Measurements from ENCODE around the gene ZDHHC16.
A peak's percentile ranks its signal among the peaks of the same experiment; 100 is the strongest.

ZDHHC16 gene

DNA sequence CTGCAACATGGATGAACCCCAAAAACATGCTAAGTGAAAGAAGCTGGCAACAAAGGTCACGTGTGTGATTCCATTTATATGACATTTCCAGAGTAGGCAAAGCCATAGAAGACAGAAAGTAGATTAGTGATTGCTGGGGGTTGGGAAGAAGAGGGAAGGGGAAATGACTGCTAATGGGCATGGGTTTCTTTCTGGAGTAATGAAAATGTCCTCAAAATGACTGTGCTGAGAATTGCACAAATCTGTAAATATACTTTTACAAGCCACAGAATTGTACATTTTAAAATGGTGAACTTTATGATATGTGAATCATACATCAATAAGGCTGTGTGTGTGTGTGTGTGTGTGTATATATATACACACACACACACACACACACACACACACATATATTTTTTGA lies 36.4 kb downstream of the ZDHHC16 start:
- Mint-ChIP-seq H3K27me3 (no peaks in the 10 kb centered on the region), H3K27ac (no peak overlapping the region), H3K9me3 (no peaks in the 10 kb centered on the region), H3K36me3 (peaks cover 8% of the 10 kb centered on the region), H3K4me1 (peaks cover 18% of the 10 kb centered on the region), H3K4me3 (no peak overlapping the region)

DNA sequence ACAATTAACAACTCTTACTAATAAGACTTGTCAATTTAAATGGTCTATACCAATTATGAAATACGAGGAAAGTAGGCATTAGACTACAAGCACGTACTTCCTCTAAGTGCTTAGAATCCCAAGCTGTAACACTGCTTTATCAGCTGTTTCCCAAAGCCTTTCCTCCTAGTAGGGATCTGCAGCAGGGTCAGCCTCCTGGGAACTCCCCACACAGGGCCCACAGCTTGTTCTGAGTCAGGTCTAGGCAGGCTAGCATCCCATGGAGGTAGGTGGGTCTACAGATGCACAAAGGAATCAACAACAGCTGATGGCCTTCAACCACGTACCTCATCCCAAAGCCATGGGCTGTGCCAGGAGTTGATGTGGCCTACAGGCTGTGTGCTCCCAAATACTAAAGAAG lies 37.5 kb downstream of the ZDHHC16 start:
- H3K27me3 Mint-ChIP-seq: no peaks in the 10 kb centered on the region
- no peak overlapping the region for H3K27ac Mint-ChIP-seq
- no peak overlapping the region for H3K4me3 Mint-ChIP-seq
- peaks cover 6% of the 10 kb centered on the region for H3K36me3 Mint-ChIP-seq
- peaks cover 21% of the 10 kb centered on the region for H3K4me1 Mint-ChIP-seq
- no peaks in the 10 kb centered on the region for H3K9me3 Mint-ChIP-seq

DNA sequence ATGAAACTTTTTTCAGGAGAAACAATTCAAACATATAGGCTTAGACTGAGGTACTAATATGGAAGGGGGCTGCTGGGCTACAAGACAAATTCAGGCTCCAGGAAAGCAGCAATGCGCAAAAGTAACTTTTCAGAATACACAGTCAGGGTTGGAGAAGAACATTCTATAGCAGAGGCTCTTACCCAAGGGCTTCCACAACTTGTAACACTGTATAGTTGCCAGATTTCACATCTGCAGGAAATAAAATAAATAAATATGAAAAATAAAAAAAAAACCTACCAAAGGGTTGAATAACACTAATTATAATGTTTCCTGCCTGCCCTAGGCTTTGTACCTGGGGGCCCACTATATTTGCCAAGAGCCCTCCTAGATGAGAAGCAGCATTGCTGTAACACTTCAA lies 37.9 kb downstream of the ZDHHC16 start:
- no peak overlapping the region for H3K4me3 Mint-ChIP-seq
- H3K27ac Mint-ChIP-seq: no peak overlapping the region
- H3K27me3 Mint-ChIP-seq: no peaks in the 10 kb centered on the region
- H3K4me1 Mint-ChIP-seq: peaks cover 23% of the 10 kb centered on the region
- H3K9me3 Mint-ChIP-seq: no peaks in the 10 kb centered on the region
- peaks cover 6% of the 10 kb centered on the region for H3K36me3 Mint-ChIP-seq

DNA sequence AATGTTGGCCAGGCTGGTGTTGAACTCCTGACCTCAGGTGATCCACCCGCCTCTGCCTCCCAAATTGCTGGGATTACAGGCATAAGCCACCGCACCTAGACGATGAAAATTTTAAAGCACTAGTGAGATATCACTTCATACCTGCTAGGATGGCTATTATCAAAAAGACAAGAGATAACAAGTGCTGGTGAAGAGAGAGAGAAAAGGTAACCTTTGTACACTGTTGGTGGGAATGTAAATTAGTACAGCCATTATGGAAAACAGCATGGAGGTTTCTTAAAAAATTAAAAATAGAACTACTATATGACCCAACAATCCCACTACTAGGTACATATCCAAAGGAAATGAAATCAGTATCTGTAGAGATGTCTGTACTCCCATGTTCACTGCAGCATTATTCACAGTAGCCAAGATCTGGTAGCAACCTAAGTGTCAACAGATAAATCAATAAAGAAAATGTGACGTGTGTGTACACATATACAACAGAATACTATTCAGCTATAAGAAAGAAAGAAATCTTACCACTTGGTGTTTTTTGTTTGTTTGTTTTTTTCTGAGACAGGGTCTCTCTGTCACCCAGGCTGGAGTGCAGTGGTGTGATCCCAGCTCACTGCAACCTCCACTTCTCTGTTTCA lies 39.8 kb downstream of the ZDHHC16 start:
- Mint-ChIP-seq H3K27me3 (no peaks in the 10 kb centered on the region), H3K27ac (peak overlapping the region; percentile 68), H3K4me3 (no peak overlapping the region), H3K9me3 (no peaks in the 10 kb centered on the region), H3K4me1 (peaks cover 42% of the 10 kb centered on the region), H3K36me3 (peaks cover 5% of the 10 kb centered on the region)

DNA sequence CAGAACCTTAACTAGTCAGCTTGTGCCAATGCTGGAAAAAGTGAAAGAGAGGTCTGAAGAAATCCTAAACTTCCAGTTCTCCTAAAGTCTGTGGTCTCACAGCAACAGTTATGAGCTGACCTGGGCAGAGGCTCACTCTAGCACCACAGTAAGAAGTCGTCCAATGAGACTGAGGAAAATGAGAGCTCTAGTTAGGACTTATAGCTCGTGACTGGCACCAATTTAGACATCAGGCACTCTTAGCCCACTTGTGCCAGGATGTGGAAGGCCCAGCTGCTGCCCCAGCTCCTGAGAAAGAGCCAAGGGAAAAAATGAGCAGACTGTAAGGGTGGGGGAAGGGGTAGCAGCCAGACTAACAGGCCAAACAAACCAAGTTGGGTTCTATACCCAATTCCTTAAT lies 44.6 kb downstream of the ZDHHC16 start:
- no peaks in the 10 kb centered on the region for H3K9me3 Mint-ChIP-seq
- H3K27ac Mint-ChIP-seq: no peak overlapping the region
- H3K27me3 Mint-ChIP-seq: no peaks in the 10 kb centered on the region
- H3K36me3 Mint-ChIP-seq: peaks cover under 1% of the 10 kb centered on the region
- no peak overlapping the region for H3K4me3 Mint-ChIP-seq
- H3K4me1 Mint-ChIP-seq: peaks cover 71% of the 10 kb centered on the region

DNA sequence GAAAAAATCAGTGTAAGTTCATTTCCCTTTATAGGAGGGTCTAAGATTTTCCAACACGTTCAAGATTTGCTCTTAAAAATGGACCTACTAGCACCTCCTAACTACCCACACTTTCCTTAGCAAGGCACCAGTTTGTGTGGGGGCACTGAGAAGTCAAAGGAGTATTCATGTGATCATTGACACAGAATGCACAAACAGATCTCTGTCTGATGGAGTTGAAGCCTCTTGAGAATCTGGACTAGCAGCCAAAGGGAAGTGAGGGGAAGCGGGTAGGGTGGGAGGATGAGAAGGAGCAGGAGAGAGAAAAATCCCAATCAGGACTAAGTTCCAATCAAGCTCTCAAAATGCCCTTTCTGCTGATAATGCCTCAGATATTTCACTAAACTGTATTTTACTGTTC lies 48.2 kb downstream of the ZDHHC16 start:
- Mint-ChIP-seq H3K36me3 (no peaks in the 10 kb centered on the region), H3K9me3 (no peaks in the 10 kb centered on the region), H3K27ac (peak overlapping the region; percentile 51), H3K27me3 (no peaks in the 10 kb centered on the region), H3K4me3 (peak overlapping the region; percentile 69), H3K4me1 (peaks cover 73% of the 10 kb centered on the region)

DNA sequence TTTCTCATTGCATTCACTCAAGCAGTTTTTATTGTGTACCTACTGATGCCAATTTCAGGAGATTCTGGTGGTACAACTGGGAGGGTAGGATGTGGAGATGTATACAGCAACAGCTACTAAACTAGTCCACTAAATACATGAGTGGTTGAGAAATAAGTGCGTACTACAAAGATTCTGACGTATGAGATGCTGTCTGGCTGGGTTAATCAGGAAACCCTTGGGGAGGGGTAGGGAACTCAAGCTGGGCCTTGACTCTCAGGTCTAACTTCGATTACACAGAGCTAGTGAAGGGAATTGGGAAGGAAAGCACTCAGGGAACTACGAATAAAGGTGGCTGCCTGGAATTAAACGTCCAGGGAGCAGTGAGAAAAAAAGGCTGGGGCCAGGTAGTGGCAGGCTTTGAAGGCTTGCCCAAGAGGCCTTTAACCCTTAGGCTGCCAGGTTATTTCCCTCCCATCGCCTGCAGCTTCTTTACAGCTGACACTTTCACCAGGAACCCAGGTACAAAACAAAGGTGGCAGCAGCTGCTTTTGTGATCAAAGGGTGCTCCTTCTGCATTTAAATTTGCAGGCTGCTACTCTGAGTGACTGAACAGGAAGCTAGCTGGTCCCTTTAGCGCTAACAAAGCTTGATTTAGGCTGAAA lies 49.0 kb downstream of the ZDHHC16 start:
- Mint-ChIP-seq H3K27me3 (no peaks in the 10 kb centered on the region), H3K4me3 (peak overlapping the region; percentile 69), H3K9me3 (no peaks in the 10 kb centered on the region), H3K36me3 (no peaks in the 10 kb centered on the region), H3K27ac (peak overlapping the region; percentile 87), H3K4me1 (peaks cover 68% of the 10 kb centered on the region)

DNA sequence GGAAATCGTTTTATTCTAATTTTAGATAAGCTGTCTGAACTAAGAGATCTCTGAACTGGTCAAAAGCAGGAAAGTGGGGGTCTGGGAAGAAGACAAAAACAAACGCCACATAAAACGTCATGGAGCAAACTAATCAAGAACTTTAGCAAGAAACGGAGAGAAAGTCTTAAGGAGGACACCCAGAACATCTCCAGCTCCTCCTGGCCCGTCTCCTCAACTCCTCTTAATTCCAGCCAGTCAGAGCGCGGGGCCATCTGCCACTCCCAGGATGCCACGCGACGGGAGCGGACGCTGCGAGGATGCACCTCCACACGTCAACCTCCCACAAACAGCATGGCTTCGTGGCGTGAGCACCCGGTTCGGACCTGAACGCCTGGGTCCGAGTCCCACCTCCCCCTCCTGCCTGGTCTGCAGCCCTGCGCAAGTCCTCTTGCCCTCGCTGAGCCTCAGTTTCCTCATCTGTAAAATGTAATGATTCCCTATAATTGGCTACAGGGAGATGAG lies 51.6 kb downstream of the ZDHHC16 start:
- H3K9me3 Mint-ChIP-seq: no peaks in the 10 kb centered on the region
- peaks cover 8% of the 10 kb centered on the region for H3K27me3 Mint-ChIP-seq
- H3K4me1 Mint-ChIP-seq: peaks cover 61% of the 10 kb centered on the region
- peak overlapping the region; percentile 98 for H3K4me3 Mint-ChIP-seq
- no peaks in the 10 kb centered on the region for H3K36me3 Mint-ChIP-seq
- H3K27ac Mint-ChIP-seq: peak overlapping the region; percentile 99

DNA sequence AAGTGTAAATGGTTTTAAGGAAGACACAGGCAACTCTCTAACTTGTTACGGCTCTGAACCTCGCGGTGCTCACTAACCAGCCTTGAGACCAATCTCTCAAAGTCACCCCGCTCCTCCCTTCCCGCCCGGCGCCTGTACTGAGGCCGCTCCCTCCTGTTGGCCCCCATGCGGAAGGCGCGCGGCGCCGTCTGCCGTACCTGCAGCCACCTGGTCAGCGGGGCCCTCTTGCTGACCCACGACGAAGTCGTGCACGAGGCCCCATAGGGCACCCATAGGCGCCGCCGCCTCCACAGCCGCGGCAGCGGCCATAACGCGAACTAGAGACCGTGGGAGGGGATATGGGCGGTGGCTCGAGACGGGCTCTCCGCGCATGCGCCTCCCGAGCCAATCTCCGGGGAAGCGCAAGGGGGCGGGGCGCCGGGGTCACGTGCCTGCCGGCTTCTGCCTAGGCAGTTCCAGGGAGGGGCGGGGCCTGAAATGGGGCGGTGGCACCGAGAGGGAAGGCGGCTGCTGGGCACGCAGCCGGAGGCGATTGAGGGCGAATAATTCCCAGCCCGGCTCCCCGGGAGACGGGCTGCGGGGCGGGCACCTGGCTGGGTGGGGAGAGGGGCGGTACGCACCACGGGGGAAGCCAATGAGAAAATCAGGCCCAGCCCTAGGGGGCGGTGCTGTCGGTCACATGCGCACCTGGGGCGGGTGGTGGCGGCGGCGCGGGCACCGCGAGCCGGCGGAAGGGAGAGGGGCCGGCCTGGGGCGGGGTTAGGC lies 52.3 kb downstream of the ZDHHC16 start, which contains the start of gene MMS19:
MMS19 (minus strand) TSS at position 347 of the 765 bp plus-strand sequence; CDS start at position 309, 38 bp downstream.
- Mint-ChIP-seq H3K4me1 (peaks cover 59% of the 10 kb centered on the region), H3K9me3 (no peaks in the 10 kb centered on the region), H3K36me3 (no peaks in the 10 kb centered on the region), H3K27ac (peak within 1 kb of the TSS; percentile 99), H3K4me3 (peak within 1 kb of the TSS; percentile 98), H3K27me3 (peaks cover 8% of the 10 kb centered on the region)

DNA sequence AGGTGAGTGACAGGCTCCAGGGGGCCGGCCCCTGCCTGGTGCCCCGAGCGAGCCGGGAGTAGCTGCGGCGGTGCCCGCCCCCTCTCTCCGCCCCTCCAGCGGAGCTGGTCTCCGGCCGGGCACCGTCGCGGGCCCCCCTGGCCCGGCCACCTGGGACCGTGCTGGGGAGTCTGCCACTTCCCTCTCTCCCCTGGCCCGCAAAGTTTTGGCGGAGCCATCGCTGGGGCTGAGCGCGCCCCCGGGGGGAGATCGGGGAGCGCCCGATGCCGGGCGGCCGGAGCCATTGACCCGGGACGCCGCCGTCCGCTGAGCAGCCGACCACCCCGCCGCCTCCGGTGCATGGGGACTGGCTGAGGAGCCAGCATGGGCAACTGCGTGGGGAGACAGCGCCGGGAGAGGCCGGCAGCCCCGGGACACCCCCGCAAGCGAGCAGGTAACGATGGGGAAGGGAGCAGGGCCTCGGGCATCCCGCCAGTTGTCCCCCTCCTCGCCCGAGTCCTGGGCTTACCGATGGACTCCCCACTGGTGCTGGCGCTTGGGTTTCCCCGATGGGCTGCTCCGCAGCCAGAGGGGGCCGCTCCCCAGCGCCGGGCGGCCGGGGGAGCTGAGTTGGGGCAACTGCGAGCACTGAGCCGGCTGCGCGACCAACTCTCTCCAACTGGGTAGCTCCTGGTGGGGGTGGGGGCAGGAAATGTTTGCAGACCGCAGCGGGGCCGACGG lies 53.0 kb downstream of the ZDHHC16 start, which contains the start of gene UBTD1:
UBTD1 (plus strand) TSS at position 84 of the 720 bp plus-strand sequence; CDS start at position 364, 280 bp downstream.
- Mint-ChIP-seq H3K9me3 (no peaks in the 10 kb centered on the region), H3K4me3 (peak within 1 kb of the TSS; percentile 98), H3K27me3 (peaks cover 8% of the 10 kb centered on the region), H3K27ac (peak within 1 kb of the TSS; percentile 99), H3K4me1 (peaks cover 51% of the 10 kb centered on the region), H3K36me3 (no peaks in the 10 kb centered on the region)

DNA sequence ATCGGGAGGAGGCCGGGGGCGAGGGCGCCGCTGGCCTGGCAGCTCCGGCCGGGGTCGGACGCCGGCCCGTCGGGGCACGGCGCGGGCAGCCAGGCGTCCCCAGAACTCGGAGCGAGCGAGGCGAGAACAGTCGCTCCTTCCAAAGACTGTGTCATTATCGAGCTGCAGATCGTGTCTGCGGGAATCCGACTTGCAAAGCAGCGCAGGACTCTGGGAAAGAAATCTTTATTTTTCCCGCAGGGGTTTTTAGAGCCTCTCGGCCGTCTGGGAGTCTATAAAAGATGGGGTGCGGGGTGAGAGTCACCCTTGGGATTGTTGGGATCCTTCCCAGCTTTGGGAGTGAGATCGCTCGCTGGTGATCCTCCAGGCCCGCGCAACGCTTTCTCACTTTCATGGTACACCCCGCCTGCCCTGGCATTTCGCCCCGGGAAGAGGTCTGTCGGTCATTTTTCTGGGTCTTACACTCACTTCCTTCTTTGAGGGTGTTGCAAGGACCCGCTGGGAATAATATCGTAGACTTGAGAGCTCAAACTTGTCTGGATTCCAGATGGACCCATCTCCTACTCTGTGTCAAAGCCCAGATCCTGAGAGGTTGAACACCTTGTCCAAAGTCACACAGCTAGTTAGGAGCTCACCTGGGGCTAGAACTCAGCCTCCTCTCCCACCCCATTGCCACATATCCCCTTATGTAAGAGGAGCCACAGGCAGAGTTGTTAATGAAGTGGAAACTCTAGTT lies 53.8 kb downstream of the ZDHHC16 start:
- no peak overlapping the region for H3K27ac Mint-ChIP-seq
- peak overlapping the region; percentile 42 for H3K4me3 Mint-ChIP-seq
- no peaks in the 10 kb centered on the region for H3K9me3 Mint-ChIP-seq
- peaks cover 44% of the 10 kb centered on the region for H3K4me1 Mint-ChIP-seq
- H3K27me3 Mint-ChIP-seq: peaks cover 8% of the 10 kb centered on the region
- H3K36me3 Mint-ChIP-seq: no peaks in the 10 kb centered on the region

DNA sequence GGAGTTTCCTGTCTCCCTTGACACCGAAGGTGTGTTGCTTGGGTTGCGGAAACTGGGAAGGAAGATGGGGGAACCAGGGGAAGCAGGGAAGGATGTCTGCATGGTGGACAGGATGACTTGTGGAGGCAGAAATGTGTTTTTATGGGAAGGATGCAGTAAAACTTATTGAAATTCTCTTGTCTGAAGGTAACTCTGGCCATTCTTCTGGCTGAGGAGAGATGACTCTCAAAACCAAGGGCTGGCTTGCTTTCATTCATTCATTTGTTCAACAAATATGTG lies 54.3 kb downstream of the ZDHHC16 start:
- no peaks in the 10 kb centered on the region for H3K36me3 Mint-ChIP-seq
- peaks cover 39% of the 10 kb centered on the region for H3K4me1 Mint-ChIP-seq
- H3K4me3 Mint-ChIP-seq: peak overlapping the region; percentile 42
- no peaks in the 10 kb centered on the region for H3K9me3 Mint-ChIP-seq
- no peak overlapping the region for H3K27ac Mint-ChIP-seq
- peaks cover 8% of the 10 kb centered on the region for H3K27me3 Mint-ChIP-seq

DNA sequence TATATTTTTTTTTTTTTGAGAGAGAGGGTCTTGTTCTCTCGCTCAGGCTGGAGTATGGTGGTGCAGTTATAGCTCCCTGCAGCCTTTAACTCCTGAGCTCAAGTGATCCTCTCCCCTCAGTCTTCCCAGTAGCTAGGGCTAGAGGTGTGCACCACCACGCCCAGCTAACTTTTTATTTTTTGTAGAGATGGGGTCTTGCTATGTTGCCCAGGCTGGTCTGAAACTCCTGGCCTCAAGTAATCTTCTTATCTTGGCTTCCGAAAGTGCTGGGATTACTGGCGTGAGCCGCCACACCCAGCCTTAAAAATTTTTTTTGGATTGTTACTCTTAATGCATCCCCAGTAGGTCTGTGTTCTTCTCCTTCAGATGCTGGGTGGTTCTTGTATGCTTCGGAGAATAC lies 56.9 kb downstream of the ZDHHC16 start:
- peaks cover 8% of the 10 kb centered on the region for H3K27me3 Mint-ChIP-seq
- H3K4me3 Mint-ChIP-seq: no peak overlapping the region
- no peaks in the 10 kb centered on the region for H3K36me3 Mint-ChIP-seq
- H3K27ac Mint-ChIP-seq: no peak overlapping the region
- no peaks in the 10 kb centered on the region for H3K9me3 Mint-ChIP-seq
- peaks cover 13% of the 10 kb centered on the region for H3K4me1 Mint-ChIP-seq

DNA sequence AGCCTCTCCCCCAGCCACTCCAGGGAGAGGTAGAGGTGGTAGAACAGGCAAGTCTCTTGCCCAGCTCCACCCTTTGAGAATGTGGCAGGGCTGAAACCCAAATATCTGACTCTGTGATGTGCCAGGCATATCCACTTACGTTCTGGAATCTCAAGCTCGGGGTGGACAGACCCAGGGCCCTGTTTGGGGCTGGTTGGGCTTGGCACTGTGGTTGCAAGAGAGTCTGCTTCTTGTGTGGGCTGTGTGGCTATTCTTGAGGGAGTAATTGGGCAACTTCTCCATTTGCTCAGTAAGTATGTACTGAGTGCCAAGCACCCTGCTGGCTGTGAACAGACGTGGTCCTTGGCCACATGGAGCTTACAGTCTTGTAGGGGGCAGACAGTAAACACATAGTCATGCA lies 57.4 kb downstream of the ZDHHC16 start:
- no peak overlapping the region for H3K4me3 Mint-ChIP-seq
- no peaks in the 10 kb centered on the region for H3K36me3 Mint-ChIP-seq
- H3K4me1 Mint-ChIP-seq: peaks cover 13% of the 10 kb centered on the region
- H3K27me3 Mint-ChIP-seq: peaks cover 8% of the 10 kb centered on the region
- H3K9me3 Mint-ChIP-seq: no peaks in the 10 kb centered on the region
- H3K27ac Mint-ChIP-seq: no peak overlapping the region

DNA sequence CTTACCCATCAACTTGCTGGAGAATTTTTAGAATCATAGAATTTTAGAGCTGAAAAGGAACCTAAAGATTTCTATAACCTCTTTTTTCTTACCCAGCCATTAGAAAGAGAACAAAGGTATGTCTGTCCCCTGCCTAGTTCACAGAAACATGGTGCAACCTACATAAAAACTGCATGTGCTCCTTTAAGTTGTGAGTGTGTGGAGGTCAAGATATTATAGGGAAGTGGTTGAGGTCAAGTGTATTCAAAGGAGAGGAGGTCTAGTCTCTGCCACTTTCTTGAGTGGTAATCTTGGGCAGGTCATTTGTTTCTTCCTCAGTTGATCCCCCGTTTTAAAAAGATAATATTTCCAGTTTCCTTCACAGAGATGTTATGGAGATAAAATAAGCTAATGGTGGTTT lies 59.2 kb downstream of the ZDHHC16 start:
- H3K4me3 Mint-ChIP-seq: no peak overlapping the region
- H3K9me3 Mint-ChIP-seq: no peaks in the 10 kb centered on the region
- peaks cover 8% of the 10 kb centered on the region for H3K27me3 Mint-ChIP-seq
- peaks cover 8% of the 10 kb centered on the region for H3K4me1 Mint-ChIP-seq
- no peak overlapping the region for H3K27ac Mint-ChIP-seq
- no peaks in the 10 kb centered on the region for H3K36me3 Mint-ChIP-seq
